Spleen (tissue), 11 donors: ENCODE measurements around the gene PRRX2. TPM values are rescaled to one million over a fixed set of nuclear protein-coding genes. Genes with fewer than 3 reads are reported as not detected.

Experiments used
- DNase-seq: peaks from one replicate; pipeline ENCODE4 v3.0.0-alpha.2; 2020
- H3K27ac ChIP-seq, 8 donors: fragments of 200-600 bp; sonication (generic) in 7 of 8; 1 replicate in 4 of 8; 2 replicates in 4 of 8; pipeline versions ENCODE4 v1.5.0 to v1.8.0; 2016 to 2021; ENCODE audit warnings: inconsistent platforms in 4 of 8, mild to moderate bottlenecking in 4 of 8, moderate library complexity in 1 of 8
- H3K27me3 ChIP-seq, 7 donors: fragments of 200-600 bp; sonication (generic) in 6 of 7; replicated peaks in 1 of 7; 1 replicate in 4 of 7; 2 replicates in 3 of 7; pipeline versions ENCODE4 v1.5.0 to v1.8.0; 2016 to 2021; ENCODE audit warnings: inconsistent platforms in 3 of 7, mild to moderate bottlenecking in 1 of 7
- H3K36me3 ChIP-seq, 6 donors: fragments of 200-600 bp; sonication (generic) in 5 of 6; 1 replicate in 4 of 6; 2 replicates in 2 of 6; pipeline versions ENCODE4 v1.5.0 to v1.8.0; 2016 to 2021; ENCODE audit warnings: inconsistent platforms in 2 of 6
- H3K4me1 ChIP-seq, 6 donors: fragments of 200-600 bp; sonication (generic) in 5 of 6; 1 replicate in 3 of 6; 2 replicates in 3 of 6; pipeline versions ENCODE4 v1.5.0 to v1.8.0; 2016 to 2021; ENCODE audit warnings: inconsistent platforms in 3 of 6
- H3K4me3 ChIP-seq, 8 donors: fragments of 200-600 bp; sonication (generic) in 7 of 8; 1 replicate in 4 of 8; 2 replicates in 4 of 8; pipeline versions ENCODE4 v1.5.0 to v1.8.0; 2016 to 2021; ENCODE audit warnings: inconsistent platforms in 4 of 8, mild to moderate bottlenecking in 4 of 8, moderate library complexity in 2 of 8
- H3K9me3 ChIP-seq, 8 donors: fragments of 200-600 bp; sonication (generic) in 7 of 8; 1 replicate in 4 of 8; 2 replicates in 4 of 8; pipeline versions ENCODE4 v1.5.0 to v1.8.0; 2016 to 2021; ENCODE audit warnings: inconsistent platforms in 4 of 8
- CTCF ChIP-seq, 11 experiments: fragments of 200-600 bp in 7 of 11; fragments of 450-650 bp in 4 of 11; sonication (generic) in 4 of 11; IDR thresholded peaks in 8 of 11; conservative IDR thresholded peaks in 3 of 11; 1 replicate in 7 of 11; 2 replicates in 4 of 11; pipeline versions ENCODE4 v1.4.0 to v1.8.0; 2016 to 2021; ENCODE audit warnings: antibody characterized with exemption in 11 of 11, inconsistent platforms in 4 of 11, mild to moderate bottlenecking in 1 of 11
- POLR2A ChIP-seq, 3 donors: fragments of 450-650 bp; IDR thresholded peaks; one replicate each; pipeline ENCODE4 v1.5.1; 2017; ENCODE audit warnings: antibody characterized with exemption in 3 of 3, mild to moderate bottlenecking in 1 of 3
- POLR2AphosphoS5 ChIP-seq, 3 donors: sonication (generic); formaldehyde crosslinking; IDR thresholded peaks; one replicate each; pipeline ENCODE4 v1.5.1; 2017; ENCODE audit warnings: antibody characterized with exemption in 3 of 3
- WGBS, 5 donors: extraction: QIAGEN DNeasy Blood & Tissue Kit in 3 of 5; methylation state at CpG; one replicate each; pipeline versions ENCODE4 v1.1.5 to v1.1.7; 2013 to 2018; 5-methylcytosine and 5-hydroxymethylcytosine counted together
- intact Hi-C: fragments of 100-400 bp; cut with DNase I; formaldehyde crosslinking; loops from one replicate; pipeline ENCODE4 v1.15.0; 2023; ENCODE audit warnings: low total_unique reads
- polyA plus RNA-seq, 3 donors: library from polyadenylated mRNA; stranded (reverse); fragments of 200-250 nt; gene quantifications; one replicate each; pipeline ENCODE4 v1.2.1, GENCODE V29; 2013
- total RNA-seq, 7 donors: library from RNA; depleted of rRNA in 3 of 7; stranded (reverse); fragments of >200 nt in 3 of 7; fragmentation: NEBNext Ultra II Directional in 4 of 7; extraction: Animal tissue kit (Norgen Biotek cat#: 25700) in 4 of 7; gene quantifications; one replicate each; pipeline versions ENCODE4 v1.1.0 to v1.2.1, GENCODE V29; 2016 to 2021
- donor health status: healthy with polysubstance abuse.
- donor health status: DM: no; HTN: no; CAD: no; lungs with moderate emphysema.
- donor health status: DM: no; HTN: no; CAD: no.
- donor health status: Bipolar disorder and iron deficiency.
- donor health status: healthy.
- donor health status: DM: no; HTN: no; CAD: no.
- donor health status: DM: yes; HTN: yes; CAD: no.

PRRX2 gene
- total and polyA plus RNA-seq, 10 donors: 0.32 to 1.5 (median 0.54) TPM; not detected in 5

- 57 to 80% (median 64%) methylated on average over 3 of the region's 3 CpGs for WGBS, 5 donors
- H3K27ac ChIP-seq: no peak overlapping the region
- peaks cover 0 to 25% (median 4%) of the 10 kb centered on the region in 7 donors for H3K27me3 ChIP-seq
- no peak overlapping the region for H3K4me3 ChIP-seq
- intact Hi-C loops: no loop called here
- no peak for TF ChIP-seq POLR2A (IDR thresholded peaks at IDR 0.05)
- TF ChIP-seq CTCF (IDR thresholded peaks at IDR 0.05 in 8 of 11, conservative IDR thresholded peaks at IDR 0.05 in 3 of 11): no peak
- no peak for TF ChIP-seq POLR2AphosphoS5 (IDR thresholded peaks at IDR 0.05)
- no peaks in the 10 kb centered on the region for H3K36me3 ChIP-seq
- DNase-seq: no peak
- no peaks in the 10 kb centered on the region for H3K4me1 ChIP-seq
- H3K9me3 ChIP-seq: no peaks in the 10 kb centered on the region
Observed at GRCh38 chr9:129685933-129686259, 20.4 kb downstream of the PRRX2 start.

GRCh38 chr9:129686736-129687135, 21.3 kb downstream of the PRRX2 start:
- no peak overlapping the region for H3K27ac ChIP-seq
- 72 to 83% (median 76%) methylated on average over 9 of the region's 9 CpGs for WGBS, 5 donors
- DNase-seq: no peak
- H3K9me3 ChIP-seq: no peaks in the 10 kb centered on the region
- intact Hi-C loops: no loop called here
- no peaks in the 10 kb centered on the region for H3K4me1 ChIP-seq
- no peak overlapping the region for H3K4me3 ChIP-seq
- peaks cover 0 to 16% (median 0%) of the 10 kb centered on the region in 7 donors for H3K27me3 ChIP-seq
- TF ChIP-seq POLR2AphosphoS5 (IDR thresholded peaks at IDR 0.05): no peak
- no peak for TF ChIP-seq POLR2A (IDR thresholded peaks at IDR 0.05)
- no peak for TF ChIP-seq CTCF (IDR thresholded peaks at IDR 0.05 in 8 of 11, conservative IDR thresholded peaks at IDR 0.05 in 3 of 11)
- H3K36me3 ChIP-seq: no peaks in the 10 kb centered on the region

GRCh38 chr9:129687391-129687790, 21.9 kb downstream of the PRRX2 start:
- H3K27ac ChIP-seq: no peak overlapping the region
- H3K4me3 ChIP-seq: no peak overlapping the region
- TF ChIP-seq POLR2A (IDR thresholded peaks at IDR 0.05) (no peak), CTCF (IDR thresholded peaks at IDR 0.05 in 8 of 11, conservative IDR thresholded peaks at IDR 0.05 in 3 of 11) (no peak), POLR2AphosphoS5 (IDR thresholded peaks at IDR 0.05) (no peak)
- no peaks in the 10 kb centered on the region for H3K4me1 ChIP-seq
- DNase-seq: no peak
- no peaks in the 10 kb centered on the region for H3K36me3 ChIP-seq
- WGBS, 5 donors: 83 to 91% (median 86%) methylated on average over 7 to 10 of the region's 10 CpGs
- peaks cover 0 to 10% (median 0%) of the 10 kb centered on the region in 7 donors for H3K27me3 ChIP-seq
- no peaks in the 10 kb centered on the region for H3K9me3 ChIP-seq
- intact Hi-C loops: no loop called here

- Histone ChIP-seq H3K4me3 (no peak overlapping the region), H3K36me3 (no peaks in the 10 kb centered on the region), H3K27me3 (peaks cover 0 to 4% (median 0%) of the 10 kb centered on the region in 7 donors), H3K27ac (no peak overlapping the region), H3K4me1 (no peaks in the 10 kb centered on the region), H3K9me3 (no peaks in the 10 kb centered on the region)
- 86 to 94% (median 89%) methylated on average over 11 of the region's 11 CpGs for WGBS, 5 donors
- DNase-seq: no peak
- intact Hi-C loops: no loop called here
- TF ChIP-seq POLR2AphosphoS5 (IDR thresholded peaks at IDR 0.05): no peak
- no peak for TF ChIP-seq POLR2A (IDR thresholded peaks at IDR 0.05)
- TF ChIP-seq CTCF (IDR thresholded peaks at IDR 0.05 in 8 of 11, conservative IDR thresholded peaks at IDR 0.05 in 3 of 11): no peak
Observed at GRCh38 chr9:129688285-129689043, 23.0 kb downstream of the PRRX2 start.
